KMS-11 (cell line): ENCODE results near the gene RASL12.
"Not testable (repeated sequence)": the region's sequence is repeated elsewhere in the genome, so short reads cannot be mapped to it uniquely, and the experiment has no call there.

Experiments used
- H2AFZ ChIP-seq: fragments of 200-600 bp; sonication (generic); 2 replicates; pipeline ENCODE4 v1.6.1; 2016; ENCODE audit warnings: antibody characterized with exemption, mixed run types, low read depth
- H3K27ac ChIP-seq: fragments of 200-600 bp; sonication (generic); 2 replicates; pipeline ENCODE4 v1.6.1; 2016; ENCODE audit warnings: mild to moderate bottlenecking, mixed run types
- H3K27me3 ChIP-seq: fragments of 200-600 bp; sonication (generic); 2 replicates; pipeline ENCODE4 v1.6.1; 2017; ENCODE audit warnings: mild to moderate bottlenecking, low read depth, mixed run types, moderate library complexity; ENCODE audit not compliant: insufficient read depth
- H3K36me3 ChIP-seq: fragments of 200-600 bp; sonication (generic); 2 replicates; pipeline ENCODE4 v1.6.1; 2017; ENCODE audit warnings: mild to moderate bottlenecking, mixed run types; ENCODE audit not compliant: insufficient read depth
- H3K4me1 ChIP-seq: fragments of 200-600 bp; sonication (generic); 2 replicates; pipeline ENCODE4 v1.6.1; 2016; ENCODE audit warnings: mild to moderate bottlenecking, low read depth, mixed run types; ENCODE audit not compliant: poor library complexity, severe bottlenecking
- H3K4me2 ChIP-seq: fragments of 200-600 bp; sonication (generic); 2 replicates; pipeline ENCODE4 v1.7.0; 2016; ENCODE audit warnings: mild to moderate bottlenecking, mixed run types
- H3K4me3 ChIP-seq: fragments of 200-600 bp; sonication (generic); IDR thresholded peaks from 2 replicates; pipeline ENCODE4 v1.6.1; 2017; ENCODE audit warnings: low read depth, low read length, mixed read lengths; ENCODE audit not compliant: insufficient read depth
- H3K79me2 ChIP-seq: fragments of 200-600 bp; sonication (generic); 2 replicates; pipeline ENCODE4 v1.6.1; 2016; ENCODE audit warnings: low read depth, mixed run types; ENCODE audit not compliant: insufficient read depth
- H3K9ac ChIP-seq: fragments of 200-600 bp; sonication (generic); 2 replicates; pipeline ENCODE4 v1.6.1; 2016; ENCODE audit warnings: mild to moderate bottlenecking, mixed run types
- H4K20me1 ChIP-seq: fragments of 200-600 bp; sonication (generic); 2 replicates; pipeline ENCODE4 v1.6.1; 2016; ENCODE audit warnings: mild to moderate bottlenecking, mixed run types; ENCODE audit not compliant: insufficient read depth
- CTCF ChIP-seq: fragments of 200-600 bp; sonication (generic); conservative IDR thresholded peaks from 2 replicates; pipeline ENCODE4 v1.6.1; 2017; ENCODE audit warnings: low read depth, mild to moderate bottlenecking, antibody characterized with exemption, low read length, moderate library complexity, mixed read lengths

The RASL12 gene

DNA sequence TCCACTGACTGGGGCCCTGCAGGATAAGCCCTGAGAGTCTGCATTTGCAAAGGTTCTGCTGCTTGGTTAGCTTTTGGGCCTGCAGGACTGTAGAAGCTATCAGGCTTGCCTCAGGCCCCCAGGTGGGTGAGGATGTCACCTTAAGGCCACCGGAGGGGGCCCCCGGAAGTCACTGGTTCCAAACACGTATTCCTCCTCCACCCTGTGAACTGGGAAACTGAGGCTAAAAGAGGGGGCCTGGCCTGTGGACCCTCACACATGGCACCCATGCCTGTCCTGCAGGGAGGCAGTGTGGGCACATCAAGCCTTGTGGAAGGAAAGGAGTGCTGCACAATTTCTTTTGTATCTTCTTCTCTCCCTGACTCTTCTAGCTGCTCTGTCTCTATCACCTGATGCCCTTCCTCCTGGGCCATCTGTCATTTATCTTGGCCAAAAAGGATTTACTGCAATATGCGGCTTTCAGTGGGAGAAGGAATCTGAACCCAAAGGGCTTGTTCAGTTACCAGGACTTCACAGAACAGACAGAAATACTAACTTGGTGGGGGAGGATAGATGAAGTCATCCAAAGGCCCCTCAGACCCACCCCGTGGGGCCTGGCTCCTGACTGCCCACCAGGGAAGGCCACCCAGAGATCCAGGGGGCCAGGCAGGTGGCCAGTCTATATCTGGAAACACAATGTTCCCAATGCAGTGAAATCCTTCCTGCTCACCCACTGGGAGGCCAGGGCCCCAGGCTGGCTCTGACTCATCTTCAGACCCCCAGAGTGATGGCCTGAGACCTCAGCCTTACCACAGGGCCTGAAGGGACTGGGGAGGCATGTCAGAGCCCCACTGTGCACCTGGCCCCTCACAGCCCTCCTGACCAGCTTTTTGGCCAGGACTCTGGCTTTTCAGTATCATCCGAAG lies 28.9 kb upstream of the RASL12 start:
- no peak overlapping the region for H3K4me2 ChIP-seq
- no peak for TF ChIP-seq CTCF
- H3K4me1 ChIP-seq, result no peaks in the 10 kb centered on the region
- H3K27ac ChIP-seq, result no peak overlapping the region
- H4K20me1 ChIP-seq, result no peaks in the 10 kb centered on the region
- no peaks in the 10 kb centered on the region for H3K27me3 ChIP-seq
- no peak overlapping the region for H3K9ac ChIP-seq
- H3K4me3 ChIP-seq, result no peak overlapping the region
- no peaks in the 10 kb centered on the region for H3K79me2 ChIP-seq
- H2AFZ ChIP-seq, result no peak overlapping the region
- H3K36me3 ChIP-seq, result no peaks in the 10 kb centered on the region

DNA sequence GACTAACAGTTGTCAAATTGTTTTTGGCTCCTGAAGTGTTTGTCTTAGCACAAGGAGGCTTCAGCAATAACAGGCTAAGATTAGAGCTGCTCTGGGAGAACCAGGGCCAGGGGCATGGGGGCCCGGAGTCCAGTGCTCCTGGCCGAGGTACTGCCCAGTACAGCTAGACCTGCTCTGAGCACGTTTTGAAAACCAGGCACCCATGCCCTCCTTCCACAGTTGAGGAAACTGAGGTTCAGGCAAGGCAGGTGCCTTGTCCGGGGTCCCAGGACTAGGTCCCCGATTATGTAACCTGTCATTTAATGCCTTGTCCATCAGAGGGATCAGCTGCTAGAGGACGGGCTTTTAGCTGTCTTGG lies 27.9 kb upstream of the RASL12 start:
- H3K4me3 ChIP-seq, result no peak overlapping the region
- H3K36me3 ChIP-seq, result no peaks in the 10 kb centered on the region
- no peaks in the 10 kb centered on the region for H3K27me3 ChIP-seq
- no peak overlapping the region for H2AFZ ChIP-seq
- H3K4me1 ChIP-seq, result no peaks in the 10 kb centered on the region
- no peak overlapping the region for H3K27ac ChIP-seq
- no peak for TF ChIP-seq CTCF
- no peaks in the 10 kb centered on the region for H4K20me1 ChIP-seq
- H3K4me2 ChIP-seq, result no peak overlapping the region
- H3K9ac ChIP-seq, result no peak overlapping the region
- no peaks in the 10 kb centered on the region for H3K79me2 ChIP-seq

DNA sequence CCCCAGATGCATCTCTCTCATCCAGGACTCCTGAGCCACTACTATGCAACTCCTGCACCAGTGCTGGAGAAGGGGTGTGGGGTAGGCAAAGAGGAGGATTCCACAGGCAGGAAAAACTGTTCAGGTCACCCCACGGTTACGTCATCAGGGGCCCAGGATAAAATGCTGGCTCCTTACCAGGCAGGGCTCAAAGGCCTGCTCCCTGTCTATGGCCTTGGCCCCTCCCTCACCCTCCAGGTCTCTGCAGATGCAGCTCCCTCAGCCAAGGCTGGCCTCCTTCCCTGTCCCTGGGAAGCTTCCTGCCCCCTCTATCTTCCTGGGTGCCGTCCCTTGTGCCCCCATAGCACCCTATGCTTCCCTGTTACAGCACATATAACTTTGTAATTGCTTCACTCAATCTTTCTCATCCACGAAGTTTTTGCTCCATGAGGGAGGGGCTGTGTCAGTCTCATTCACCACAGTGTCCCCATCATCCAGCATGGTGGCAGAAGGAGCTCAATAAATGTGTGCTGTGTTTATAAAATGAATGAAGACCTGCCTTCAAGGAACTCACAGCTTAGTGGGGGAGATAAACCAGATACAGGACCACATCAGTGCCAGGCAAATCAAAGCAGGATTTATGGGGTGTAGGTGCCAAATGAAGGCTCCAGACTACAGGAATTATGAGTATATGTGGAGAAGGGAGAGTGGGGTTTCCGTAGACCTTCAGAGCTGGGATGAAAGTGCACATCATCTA lies 27.4 kb upstream of the RASL12 start:
- Histone ChIP-seq H4K20me1 (no peaks in the 10 kb centered on the region), H3K27ac (no peak overlapping the region), H3K79me2 (no peaks in the 10 kb centered on the region), H3K36me3 (no peaks in the 10 kb centered on the region), H3K4me1 (no peaks in the 10 kb centered on the region), H3K4me2 (no peak overlapping the region), H2AFZ (no peak overlapping the region), H3K27me3 (no peaks in the 10 kb centered on the region), H3K9ac (no peak overlapping the region), H3K4me3 (no peak overlapping the region)
- no peak for TF ChIP-seq CTCF

DNA sequence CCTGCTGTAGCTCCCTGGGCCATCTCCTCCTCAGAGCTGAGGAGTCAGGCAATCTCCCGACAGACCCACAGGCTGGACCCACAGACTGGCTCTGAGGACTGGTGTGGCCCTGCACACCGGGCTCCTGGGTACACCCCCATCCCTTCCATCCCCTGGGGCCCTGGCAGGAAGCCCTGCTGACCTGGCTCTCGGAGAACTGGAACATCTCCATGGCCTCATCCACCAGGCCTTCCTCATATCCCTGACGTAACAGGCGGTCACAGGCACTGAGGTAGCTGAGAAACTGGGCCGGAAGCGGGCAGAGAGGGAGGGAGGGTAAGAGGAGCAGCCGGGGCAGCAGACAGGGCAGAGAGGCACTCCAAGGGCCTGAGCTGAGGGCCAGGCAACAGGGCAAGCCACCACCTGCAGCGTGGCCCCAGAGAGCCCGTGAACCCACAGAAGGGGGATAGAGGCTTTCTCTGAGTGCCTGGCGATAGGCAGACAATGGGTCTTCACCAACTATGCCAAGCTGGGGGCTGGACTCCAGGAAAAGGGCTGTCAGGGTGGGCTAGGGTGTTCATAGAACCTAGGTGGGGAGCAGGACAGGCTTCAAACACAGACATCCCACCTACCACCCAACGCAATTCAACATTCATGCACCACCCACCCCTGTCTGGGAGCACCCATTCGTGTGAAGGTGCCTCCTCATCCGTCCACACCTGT lies 26.7 kb upstream of the RASL12 start:
- no peak overlapping the region for H3K4me2 ChIP-seq
- no peak for TF ChIP-seq CTCF
- H3K4me1 ChIP-seq, result no peaks in the 10 kb centered on the region
- no peak overlapping the region for H2AFZ ChIP-seq
- H3K79me2 ChIP-seq, result no peaks in the 10 kb centered on the region
- no peak overlapping the region for H3K4me3 ChIP-seq
- no peaks in the 10 kb centered on the region for H3K36me3 ChIP-seq
- no peak overlapping the region for H3K9ac ChIP-seq
- no peaks in the 10 kb centered on the region for H3K27me3 ChIP-seq
- no peak overlapping the region for H3K27ac ChIP-seq
- no peaks in the 10 kb centered on the region for H4K20me1 ChIP-seq

DNA sequence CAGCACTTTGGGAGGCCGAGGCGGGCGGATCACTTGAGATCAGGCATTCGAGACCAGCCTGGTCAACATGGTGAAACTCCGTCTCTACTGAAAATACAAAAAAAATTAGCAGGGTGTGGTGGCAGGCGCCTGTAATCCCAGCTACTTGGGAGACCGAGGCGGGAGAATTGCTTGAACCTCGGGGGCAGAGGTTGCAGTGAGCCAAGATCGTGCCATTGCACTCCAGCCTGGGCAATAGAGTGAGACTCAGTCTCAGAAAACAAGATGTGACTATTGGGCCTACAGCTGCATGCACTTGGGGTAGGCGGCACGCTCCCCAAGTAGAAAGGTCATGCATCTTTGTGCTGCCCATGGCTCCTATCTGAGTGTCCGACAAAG lies 26.0 kb upstream of the RASL12 start:
- H3K9ac ChIP-seq, H3K27ac ChIP-seq, H3K4me2 ChIP-seq, H3K4me3 ChIP-seq, H2AFZ ChIP-seq, H3K36me3 ChIP-seq, H3K27me3 ChIP-seq, H4K20me1 ChIP-seq, H3K4me1 ChIP-seq, H3K79me2 ChIP-seq: not testable (repeated sequence)
